ENCODE data around the gene ODR4.
"Not testable (repeated sequence)": the region's sequence is repeated elsewhere in the genome, so short reads cannot be mapped to it uniquely, and the experiment has no call there.

Gene ODR4

DNA sequence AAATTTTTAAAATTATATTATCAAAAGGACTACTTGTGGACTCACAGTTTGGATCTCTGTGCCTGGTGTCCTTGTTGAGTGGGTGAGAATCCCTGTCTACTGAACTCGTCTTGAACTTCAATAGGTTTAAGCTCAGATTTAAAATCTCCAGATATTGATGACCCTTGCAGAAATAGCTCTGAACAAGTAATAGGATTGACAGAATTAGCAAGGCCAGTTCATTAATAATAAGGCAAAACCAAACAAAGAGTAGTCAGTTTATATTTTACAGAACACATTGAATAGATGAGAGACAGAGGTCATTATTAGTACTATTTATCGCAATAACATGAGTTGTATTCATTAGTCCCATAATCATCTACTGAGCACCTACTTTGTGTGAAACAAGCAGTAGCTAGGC, 85.4 kb downstream of the ODR4 start, which contains the start of gene PDC:
PDC (minus strand) TSS at position 101 of the 400 bp plus-strand sequence. CDS start 11,655 bp downstream, outside the sequence.
- in situ Hi-C loops (cut with MboI; ENCODE audit: low sequenced_read_pairs, unreplicated experiment), result no loop called here
- TF ChIP-seq, protein P1, sequence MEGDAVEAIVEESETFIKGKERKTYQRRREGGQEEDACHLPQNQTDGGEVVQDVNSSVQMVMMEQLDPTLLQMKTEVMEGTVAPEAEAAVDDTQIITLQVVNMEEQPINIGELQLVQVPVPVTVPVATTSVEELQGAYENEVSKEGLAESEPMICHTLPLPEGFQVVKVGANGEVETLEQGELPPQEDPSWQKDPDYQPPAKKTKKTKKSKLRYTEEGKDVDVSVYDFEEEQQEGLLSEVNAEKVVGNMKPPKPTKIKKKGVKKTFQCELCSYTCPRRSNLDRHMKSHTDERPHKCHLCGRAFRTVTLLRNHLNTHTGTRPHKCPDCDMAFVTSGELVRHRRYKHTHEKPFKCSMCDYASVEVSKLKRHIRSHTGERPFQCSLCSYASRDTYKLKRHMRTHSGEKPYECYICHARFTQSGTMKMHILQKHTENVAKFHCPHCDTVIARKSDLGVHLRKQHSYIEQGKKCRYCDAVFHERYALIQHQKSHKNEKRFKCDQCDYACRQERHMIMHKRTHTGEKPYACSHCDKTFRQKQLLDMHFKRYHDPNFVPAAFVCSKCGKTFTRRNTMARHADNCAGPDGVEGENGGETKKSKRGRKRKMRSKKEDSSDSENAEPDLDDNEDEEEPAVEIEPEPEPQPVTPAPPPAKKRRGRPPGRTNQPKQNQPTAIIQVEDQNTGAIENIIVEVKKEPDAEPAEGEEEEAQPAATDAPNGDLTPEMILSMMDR (IDR thresholded peaks at IDR 0.05; ENCODE audit: borderline replicate concordance, control extremely low read depth, extremely low read depth, insufficient read depth, missing control alignments), result no peak
- no peak for DNase-seq (ENCODE audit: low spot score)

DNA sequence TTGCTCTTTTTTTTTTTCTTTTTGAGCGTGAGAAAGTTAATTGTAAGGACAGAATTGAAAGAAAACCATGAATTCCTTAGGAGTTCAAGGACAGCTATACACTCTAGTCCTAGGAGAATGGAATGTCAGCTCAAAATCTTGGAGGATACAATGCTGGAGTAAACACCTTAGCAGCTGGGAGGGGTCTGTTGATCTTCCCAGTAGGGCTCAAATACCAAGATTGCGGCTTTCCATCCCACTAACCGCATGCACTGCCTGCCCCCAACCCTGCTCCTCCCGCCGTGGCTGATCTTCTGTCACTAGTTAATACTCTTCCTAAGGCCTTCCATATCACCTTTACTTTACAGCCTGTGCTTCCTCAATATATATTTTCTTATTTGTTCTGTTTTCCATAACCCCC, 87.9 kb downstream of the ODR4 start:
- TF ChIP-seq, protein P1 (IDR thresholded peaks at IDR 0.05; ENCODE audit: borderline replicate concordance, control extremely low read depth, extremely low read depth, insufficient read depth, missing control alignments), result no peak
- no peak for DNase-seq (ENCODE audit: low spot score)
- in situ Hi-C loops (cut with MboI; ENCODE audit: low sequenced_read_pairs, unreplicated experiment), result no loop called here

DNA sequence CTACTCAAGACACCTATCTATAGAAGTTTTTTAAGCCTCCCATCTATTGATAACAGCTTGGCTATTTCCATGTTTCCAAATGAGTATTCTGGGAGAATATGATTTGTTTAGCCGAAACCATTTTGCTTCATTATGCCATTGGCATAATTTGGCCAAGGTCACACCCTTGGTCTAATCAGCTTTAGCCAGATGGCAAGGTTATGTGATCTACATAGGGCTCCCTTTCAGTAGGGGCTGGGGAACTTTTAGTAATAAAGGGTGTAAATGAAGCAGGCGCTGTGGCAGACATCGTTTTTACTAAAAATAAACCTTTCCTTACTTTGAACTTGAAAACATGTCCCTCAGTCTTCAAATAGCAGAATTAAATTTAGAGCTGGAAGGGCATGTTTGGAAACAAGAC, 88.3 kb downstream of the ODR4 start:
- TF ChIP-seq, protein P1 (IDR thresholded peaks at IDR 0.05; ENCODE audit: borderline replicate concordance, control extremely low read depth, extremely low read depth, insufficient read depth, missing control alignments), result no peak
- DNase-seq (ENCODE audit: low spot score), result no peak
- in situ Hi-C loops (cut with MboI; ENCODE audit: low sequenced_read_pairs, unreplicated experiment), result no loop called here

DNA sequence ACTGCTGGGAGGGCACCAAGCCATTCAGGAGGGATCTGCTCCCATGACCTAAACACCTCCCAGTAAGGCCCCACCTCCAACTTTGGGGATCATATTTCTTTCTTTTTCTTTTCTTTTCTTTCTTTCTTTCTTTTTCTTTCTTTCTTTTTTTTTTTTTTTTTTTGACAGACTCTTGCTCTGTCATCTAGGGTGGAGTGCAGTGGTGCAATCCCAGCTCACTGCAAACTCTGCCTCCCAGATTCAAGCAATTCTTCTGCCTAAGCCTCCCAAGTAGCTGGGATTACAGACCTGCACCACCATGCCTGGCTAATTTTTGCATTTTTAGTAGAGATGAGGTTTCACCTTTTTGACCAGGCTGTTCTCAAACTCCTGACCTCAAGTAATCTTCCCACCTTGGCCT, 89.9 kb downstream of the ODR4 start:
- DNase-seq (ENCODE audit: low spot score); in situ Hi-C loops (cut with MboI; ENCODE audit: low sequenced_read_pairs, unreplicated experiment): not testable (repeated sequence)

DNA sequence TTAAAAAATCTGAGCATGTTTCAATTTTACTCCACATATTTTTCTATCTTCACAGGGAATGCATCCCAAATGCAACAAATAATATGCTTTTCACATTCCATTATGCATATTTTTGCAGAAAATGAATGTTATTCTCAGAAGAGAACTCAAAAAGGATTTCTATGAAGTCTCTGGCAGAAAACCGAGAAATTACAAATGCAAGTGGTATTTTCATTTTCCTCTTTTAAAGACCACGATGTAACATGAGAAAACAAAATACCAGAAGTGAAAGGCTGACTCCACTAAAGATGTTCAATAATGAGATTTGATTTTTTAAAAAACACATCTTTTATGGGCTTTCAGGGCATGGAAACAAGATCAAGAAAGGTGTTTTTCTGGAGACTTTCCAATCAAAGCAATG, 90.3 kb downstream of the ODR4 start:
- DNase-seq (ENCODE audit: low spot score), result no peak
- TF ChIP-seq, protein P1 (IDR thresholded peaks at IDR 0.05; ENCODE audit: borderline replicate concordance, control extremely low read depth, extremely low read depth, insufficient read depth, missing control alignments), result no peak
- in situ Hi-C loops (cut with MboI; ENCODE audit: low sequenced_read_pairs, unreplicated experiment), result no loop called here
